Measurements from ENCODE around the gene CDC42EP2.
A peak's percentile ranks its signal among the peaks of the same experiment; 100 is the strongest.

CDC42EP2 gene

DNA sequence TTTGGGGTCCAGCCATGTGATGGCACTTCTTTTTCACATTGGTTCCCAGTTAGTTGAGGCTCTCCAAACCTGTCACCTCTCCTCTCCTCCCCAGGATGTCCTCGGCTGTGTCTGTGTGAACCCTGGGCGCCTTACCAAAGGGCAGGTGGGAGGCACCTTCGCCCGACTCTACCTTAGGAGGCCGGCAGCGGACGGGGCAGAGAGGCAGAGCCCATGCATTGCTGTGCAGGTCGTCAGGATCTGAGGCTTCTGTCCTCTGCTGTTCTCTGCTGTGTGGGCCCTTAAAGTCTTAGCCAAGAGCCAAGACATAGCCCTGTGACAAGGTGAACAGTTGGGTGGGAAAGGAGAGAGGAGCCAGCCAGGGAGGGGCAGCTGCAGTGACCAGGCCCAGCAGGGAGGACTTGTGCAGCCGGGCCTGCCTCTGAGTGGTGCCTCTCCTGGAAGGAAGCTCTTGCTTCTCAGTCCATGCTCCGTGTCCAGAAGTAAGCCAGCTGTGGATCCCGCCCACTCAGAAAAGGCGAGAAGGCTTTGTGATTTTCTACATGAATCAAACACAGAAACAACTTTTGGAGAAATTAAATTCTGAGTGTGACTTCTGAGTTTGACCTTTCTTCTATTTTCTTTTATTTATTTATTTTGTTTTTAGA, 17.5 kb upstream of the CDC42EP2 start:
- DNase-seq (ENCODE audit: low read depth in 2 of 2, low spot score in 1 of 2): no peak

DNA sequence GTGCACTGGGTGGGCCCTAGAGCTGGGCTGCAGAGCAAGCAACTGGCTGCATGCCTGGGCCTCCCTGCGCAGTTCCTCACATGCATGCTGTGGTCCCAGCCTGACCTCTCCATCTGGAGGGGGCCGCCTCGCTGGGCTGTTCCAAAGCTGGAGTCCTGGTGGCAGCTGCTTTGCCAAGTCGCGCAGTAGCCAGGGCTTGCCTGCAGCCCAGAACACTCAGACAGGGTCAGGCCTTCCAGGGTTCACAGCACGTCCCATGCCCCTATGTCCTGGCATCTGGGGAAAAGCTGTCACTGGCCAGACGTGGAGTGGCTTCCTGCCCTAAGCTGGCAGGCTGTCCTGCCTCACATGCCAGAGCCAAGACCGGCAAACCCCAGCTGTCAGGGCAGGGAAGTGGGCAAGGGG, 16.5 kb upstream of the CDC42EP2 start:
- no peak for DNase-seq (ENCODE audit: low read depth in 2 of 2, low spot score in 1 of 2)

- DNase-seq (ENCODE audit: low read depth in 2 of 2, low spot score in 1 of 2): no peak
These were observed 15.9 kb upstream of the CDC42EP2 start for GRCh38 chr11:65298655-65299179.

- no peak for DNase-seq (ENCODE audit: low read depth in 2 of 2, low spot score in 1 of 2)
These were observed 13.9 kb upstream of the CDC42EP2 start for GRCh38 chr11:65300621-65301275.

GRCh38 chr11:65301491-65302329, 13.0 kb upstream of the CDC42EP2 start:
- DNase-seq (ENCODE audit: low read depth in 2 of 2, low spot score in 1 of 2): no peak

GRCh38 chr11:65303555-65303954, 11.1 kb upstream of the CDC42EP2 start:
- DNase-seq (ENCODE audit: low read depth in 2 of 2, low spot score in 1 of 2): no peak

DNA sequence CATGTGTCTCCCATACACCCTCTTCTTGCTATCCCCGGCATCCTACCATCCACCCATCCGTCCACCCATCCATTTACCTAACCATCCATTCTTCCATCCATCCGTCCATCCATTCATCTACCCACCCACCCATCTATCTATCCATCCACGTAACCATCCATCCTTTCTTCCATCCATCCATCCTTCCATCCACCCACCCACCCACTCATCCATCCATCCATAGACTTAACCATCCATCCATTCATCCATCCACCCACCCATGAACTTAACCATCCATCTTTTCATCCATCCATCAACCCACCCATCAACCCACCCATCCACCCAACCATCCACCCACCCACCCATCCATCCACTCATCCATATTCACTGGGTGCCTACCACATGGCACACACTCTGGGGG, 10.6 kb upstream of the CDC42EP2 start:
- no peak for DNase-seq (ENCODE audit: low read depth in 2 of 2, low spot score in 1 of 2)

- DNase-seq (ENCODE audit: low read depth in 2 of 2, low spot score in 1 of 2): no peak
These were observed 10.1 kb upstream of the CDC42EP2 start for GRCh38 chr11:65304613-65305012.

GRCh38 chr11:65305501-65306268, 9.0 kb upstream of the CDC42EP2 start:
- DNase-seq (ENCODE audit: low read depth in 2 of 2, low spot score in 1 of 2): no peak

DNA sequence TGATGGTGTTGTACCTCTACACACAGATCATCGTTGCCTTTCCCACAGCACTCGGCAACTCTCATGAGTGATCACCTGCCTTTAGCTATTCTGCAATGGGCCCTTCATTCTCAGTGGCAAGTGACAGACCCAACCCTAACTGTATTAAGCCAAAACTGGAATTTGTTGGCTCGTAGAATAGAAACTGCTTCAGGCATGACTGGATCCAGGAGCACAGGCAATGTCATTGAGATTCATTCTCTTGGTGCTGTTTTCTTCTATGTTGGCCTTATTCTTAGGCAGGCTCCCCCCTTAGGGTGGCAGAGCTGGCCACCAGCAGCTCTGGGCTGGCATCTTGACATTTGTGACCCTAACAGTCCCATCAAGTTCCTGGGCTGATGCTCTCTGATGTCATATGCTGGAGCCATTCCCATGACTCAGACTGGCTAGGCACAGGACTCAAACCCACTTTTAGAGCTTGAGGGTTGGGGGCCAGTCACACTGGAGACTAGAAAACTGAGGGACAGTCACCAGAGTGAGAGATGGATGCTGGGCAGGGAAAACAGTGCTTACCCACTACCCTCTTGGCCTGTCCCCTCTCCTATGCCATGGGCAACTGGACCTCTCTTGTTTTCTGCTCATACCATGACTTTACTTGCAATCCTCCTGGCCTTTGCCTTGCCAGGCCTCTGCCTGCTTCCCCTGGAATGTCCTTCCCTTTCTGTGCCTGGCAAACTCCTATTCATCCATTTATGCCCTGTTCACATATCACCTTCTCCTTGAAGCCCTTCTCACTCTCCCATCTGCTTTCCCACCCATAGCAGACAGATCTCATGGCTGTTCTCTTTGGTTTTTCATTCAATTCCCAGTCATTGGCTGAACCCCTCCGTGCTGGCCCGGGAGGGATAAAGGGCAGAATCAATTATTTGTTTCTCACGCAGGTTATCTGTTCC, 7.1 kb upstream of the CDC42EP2 start:
- no peak for DNase-seq (ENCODE audit: low read depth in 2 of 2, low spot score in 1 of 2)

DNA sequence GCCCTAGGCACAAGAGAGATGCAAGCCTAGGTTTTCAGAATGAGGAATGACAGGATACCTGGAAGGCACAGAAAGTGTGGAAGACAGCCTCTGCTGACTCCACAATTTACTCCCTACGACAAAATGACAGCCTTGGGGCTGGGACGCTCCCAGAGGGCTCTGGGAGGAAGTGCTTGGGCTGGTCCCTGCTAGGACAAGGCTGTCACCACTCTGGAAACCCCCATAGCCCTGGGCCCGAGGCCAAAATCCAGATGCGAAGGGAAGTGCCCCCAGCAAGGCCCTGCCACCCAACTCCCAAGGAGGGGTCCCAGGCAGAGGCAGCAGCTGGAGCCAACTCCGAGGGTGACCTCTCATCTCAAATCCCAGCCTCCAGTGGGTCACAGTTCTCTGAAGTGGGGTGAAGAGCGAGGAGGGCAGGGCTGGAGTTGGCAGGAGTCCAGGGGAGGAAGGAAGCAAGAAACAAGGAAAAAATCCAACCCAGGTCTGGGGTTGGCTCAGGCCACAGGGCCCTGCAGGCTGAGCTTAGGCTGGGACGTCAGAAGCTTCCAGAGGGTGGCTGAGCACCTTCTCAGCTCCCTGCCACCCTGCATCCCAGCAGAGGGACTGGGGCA, 6.3 kb upstream of the CDC42EP2 start:
- DNase-seq (ENCODE audit: low read depth in 2 of 2, low spot score in 1 of 2): no peak

- no peak for DNase-seq (ENCODE audit: low read depth in 2 of 2, low spot score in 1 of 2)
These were observed 5.7 kb upstream of the CDC42EP2 start for GRCh38 chr11:65309006-65309405.

GRCh38 chr11:65310215-65310614, 4.5 kb upstream of the CDC42EP2 start:
- DNase-seq (ENCODE audit: low read depth in 2 of 2, low spot score in 1 of 2): no peak

GRCh38 chr11:65310736-65311135, 3.9 kb upstream of the CDC42EP2 start:
- no peak for DNase-seq (ENCODE audit: low read depth in 2 of 2, low spot score in 1 of 2)

- no peak for DNase-seq (ENCODE audit: low read depth in 2 of 2, low spot score in 1 of 2)
These were observed 3.4 kb upstream of the CDC42EP2 start for GRCh38 chr11:65311170-65311678.

DNA sequence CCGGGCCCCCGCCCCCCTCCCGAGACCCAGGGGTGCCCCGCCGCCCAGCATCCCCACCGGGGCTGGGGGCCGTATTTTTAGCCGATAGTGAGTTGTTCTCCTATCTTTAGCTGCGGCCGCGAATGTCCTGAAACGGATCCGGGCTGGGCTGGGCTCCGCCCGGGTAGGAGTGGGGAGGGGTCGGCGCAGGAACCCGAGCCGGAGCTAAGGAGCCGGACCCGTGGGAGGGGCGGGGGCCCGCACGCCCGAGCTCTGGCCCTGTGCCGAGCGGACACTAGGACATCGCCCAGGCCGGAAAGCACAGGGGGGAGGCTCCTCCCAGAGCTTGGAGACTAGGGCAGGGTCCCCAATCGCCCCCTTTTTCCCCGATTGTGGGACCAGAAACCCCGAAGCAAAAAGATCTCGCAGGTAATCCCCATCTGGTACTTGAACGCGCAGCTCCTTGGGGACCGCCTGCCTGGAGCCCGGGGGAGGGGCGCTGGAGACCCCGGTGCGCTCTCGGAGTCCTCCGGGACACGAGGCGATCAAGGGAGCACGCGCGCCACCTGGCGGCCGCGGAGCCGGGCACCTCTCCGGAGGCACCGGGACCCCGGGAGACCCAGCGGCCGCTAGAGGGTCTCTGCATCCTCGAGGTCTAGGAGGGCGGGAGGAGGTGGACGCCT, 669 bp downstream of the CDC42EP2 start:
- peak; percentile 61 to 75 for DNase-seq (ENCODE audit: low read depth in 2 of 2, low spot score in 1 of 2)

- DNase-seq (ENCODE audit: low read depth in 2 of 2, low spot score in 1 of 2): no peak
These were observed 1.2 kb downstream of the CDC42EP2 start for GRCh38 chr11:65315866-65316226.

- DNase-seq (ENCODE audit: low read depth in 2 of 2, low spot score in 1 of 2): no peak
These were observed 1.8 kb downstream of the CDC42EP2 start for GRCh38 chr11:65316227-65317024.
